GM19328 (cell line): ENCODE data around the gene PEX3.

ENCODE experiments used
- ATAC-seq: cut with Tn5 transposase; IDR thresholded peaks from one replicate; pipeline ENCODE4 v1.9.1; 2021; ENCODE audit warnings: mild to moderate bottlenecking, moderate library complexity; ENCODE audit not compliant: unreplicated experiment

The PEX3 gene, protein sequence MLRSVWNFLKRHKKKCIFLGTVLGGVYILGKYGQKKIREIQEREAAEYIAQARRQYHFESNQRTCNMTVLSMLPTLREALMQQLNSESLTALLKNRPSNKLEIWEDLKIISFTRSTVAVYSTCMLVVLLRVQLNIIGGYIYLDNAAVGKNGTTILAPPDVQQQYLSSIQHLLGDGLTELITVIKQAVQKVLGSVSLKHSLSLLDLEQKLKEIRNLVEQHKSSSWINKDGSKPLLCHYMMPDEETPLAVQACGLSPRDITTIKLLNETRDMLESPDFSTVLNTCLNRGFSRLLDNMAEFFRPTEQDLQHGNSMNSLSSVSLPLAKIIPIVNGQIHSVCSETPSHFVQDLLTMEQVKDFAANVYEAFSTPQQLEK

DNA sequence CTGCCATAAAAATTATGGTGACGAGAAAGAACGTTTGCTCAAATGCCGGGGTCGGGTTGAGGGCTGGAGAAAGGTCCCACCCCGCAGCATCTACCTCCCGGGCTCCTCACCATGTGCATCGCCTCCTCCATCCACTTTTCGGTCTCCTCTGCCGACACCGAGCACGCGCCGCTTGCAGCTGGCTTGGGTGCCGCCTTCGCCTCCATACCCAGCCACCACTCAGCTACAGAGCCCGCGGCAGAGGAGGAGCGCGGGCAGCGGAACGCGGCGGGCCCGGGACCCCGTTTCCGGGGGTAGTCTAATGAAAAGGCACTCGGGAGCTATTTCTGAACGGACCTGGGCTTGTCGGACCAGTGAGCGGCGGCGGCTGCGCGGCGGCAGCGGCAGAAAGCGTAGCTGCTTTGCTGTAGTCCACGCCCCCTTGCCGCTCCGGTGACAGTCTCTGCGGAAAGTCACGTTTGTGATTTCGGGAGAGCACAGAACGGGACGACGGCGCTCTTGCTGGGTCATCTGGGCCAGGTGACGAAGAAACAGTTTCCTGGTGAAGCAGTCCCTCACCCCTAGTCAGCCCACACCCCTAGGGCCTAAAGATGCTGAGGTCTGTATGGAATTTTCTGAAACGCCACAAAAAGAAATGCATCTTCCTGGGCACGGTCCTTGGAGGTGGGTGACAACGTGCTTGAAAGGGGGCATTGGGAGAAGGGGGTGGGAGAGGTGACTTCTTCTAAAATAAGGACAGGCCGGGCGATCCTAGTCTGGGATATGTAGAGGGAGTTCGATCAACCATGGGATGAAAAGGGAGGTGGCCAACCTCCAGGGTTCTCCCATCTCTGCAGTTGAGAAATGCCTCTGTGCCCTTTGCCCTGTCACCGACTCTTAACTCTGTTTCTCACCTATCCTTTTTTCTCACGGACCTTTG is at the start of gene PEX3, which contains the start of gene ADAT2:
Gene PEX3, plus strand, starts transcription at position 353 of the 919 bp plus-strand sequence. Its CDS starts 238 bp downstream, at position 591.
Gene ADAT2, minus strand, starts transcription at position 243 of the 919 bp plus-strand sequence. Its CDS starts 37 bp downstream, at position 206.
- ATAC-seq: peak; percentile 93

DNA sequence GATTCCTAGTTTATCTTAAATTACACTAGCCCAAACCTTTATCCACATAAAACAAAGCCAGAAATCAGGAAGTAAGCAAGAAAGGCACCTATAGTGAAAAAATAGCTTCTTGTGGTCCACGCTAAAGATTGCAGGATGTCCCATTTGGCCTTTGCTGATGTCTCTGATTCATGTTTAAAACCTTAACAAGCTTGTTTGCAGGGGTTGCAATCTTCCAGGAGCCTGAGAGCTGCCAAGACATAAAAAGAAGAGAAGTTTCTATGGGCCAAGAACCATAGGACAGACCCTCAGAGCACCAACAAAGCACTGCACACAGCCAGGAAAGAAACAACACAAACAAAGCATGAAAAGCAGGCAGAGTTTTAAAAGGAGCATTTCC is 49.5 kb upstream of the PEX3 start:
- no peak for ATAC-seq

DNA sequence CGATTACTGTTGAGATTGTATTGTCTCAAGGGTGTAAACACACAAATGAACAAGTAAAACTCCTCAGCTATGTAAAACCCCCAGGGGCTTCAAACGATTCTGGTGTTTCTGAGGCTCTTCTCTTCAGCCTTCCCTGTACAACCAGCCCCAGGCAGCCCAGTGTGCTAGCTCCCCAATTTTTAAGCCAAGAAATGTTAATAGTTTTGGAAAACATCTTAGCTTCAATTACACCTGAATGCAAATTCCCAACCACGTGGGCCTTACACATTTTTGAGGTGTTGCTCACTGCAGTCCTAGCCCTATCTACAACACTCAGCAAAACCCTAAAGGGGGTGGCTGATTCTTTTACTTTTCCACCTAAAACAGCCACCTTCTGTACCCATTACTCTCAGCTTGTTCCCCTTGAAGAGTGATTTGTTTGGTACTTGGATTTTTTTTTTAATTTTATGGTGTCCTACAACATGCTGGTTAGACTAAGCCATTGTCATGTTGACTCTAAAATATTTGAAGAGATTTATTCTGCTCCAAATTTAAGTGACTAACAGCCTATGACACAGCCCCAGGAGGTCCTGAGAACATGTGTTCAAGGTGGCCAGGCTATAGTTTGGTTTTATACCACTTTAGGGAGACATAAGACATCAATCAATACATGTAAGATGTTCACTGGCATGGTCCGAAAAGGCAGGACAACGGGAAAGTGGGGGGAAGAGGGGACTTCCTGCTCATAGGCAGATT is 48.8 kb upstream of the PEX3 start:
- ATAC-seq: no peak

DNA sequence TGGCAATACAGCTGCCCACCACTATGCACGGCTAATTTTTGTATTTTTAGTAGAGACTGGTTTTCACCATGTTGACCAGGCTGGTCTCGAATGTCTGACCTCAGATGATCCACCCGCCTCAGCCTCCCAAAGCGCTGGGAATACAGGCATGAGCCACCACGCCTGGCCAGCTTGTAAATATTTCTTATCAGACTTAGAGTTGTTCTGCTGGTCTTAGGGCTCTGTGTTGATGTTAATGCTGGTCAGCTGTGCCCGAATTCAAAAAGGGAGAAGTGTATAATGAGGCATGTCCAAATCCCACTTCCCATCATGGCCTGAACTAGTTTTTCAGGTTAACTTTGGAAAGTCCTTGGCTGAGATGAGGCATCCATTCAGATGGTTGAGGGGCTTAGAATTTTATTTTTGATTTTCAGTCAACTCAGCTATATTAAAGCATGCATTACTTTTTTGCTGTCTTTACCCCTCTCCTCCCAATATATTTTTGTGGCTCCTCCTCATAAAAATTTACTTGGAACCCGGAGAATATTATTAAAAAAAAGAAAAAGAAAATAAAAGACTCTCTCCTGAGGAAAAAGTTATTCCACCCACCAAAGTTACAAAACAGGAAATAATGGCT is 47.8 kb upstream of the PEX3 start:
- ATAC-seq: no peak

DNA sequence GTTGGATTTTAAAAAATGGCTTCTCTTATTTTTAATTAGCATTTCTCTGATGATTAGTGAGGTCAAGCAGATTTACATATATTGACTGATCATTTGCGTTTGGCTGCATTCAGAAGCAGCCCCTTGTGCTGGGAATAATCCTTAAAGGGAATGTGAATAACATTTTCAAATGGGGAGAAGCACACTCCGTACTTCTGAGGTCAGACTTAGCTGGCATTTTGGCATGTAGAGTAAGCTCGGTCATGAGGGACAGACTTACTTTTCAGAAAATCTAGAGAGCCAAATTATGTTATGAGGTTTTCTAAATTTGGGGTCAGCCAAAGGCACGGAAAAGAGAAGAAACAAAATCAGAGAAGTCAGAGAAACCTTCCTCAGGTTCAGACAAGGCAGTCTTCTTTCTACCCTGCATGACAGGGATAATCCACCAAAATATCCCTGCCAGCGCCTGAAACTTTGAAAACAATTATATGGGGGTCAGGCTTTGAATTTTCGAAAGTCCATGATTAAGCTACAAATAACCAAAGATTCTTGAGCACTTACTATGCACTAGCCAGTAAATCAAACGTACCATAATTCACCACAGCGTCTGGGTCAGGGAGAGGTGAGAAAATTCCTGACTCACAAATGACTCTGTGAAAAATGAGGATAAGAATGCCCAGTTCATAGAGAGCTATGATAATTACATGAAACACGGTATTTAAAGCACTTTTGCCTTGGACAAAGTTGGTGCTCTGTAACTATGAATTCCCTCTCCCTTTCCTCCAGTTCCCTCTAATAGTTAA is 45.0 kb upstream of the PEX3 start:
- ATAC-seq: no peak

DNA sequence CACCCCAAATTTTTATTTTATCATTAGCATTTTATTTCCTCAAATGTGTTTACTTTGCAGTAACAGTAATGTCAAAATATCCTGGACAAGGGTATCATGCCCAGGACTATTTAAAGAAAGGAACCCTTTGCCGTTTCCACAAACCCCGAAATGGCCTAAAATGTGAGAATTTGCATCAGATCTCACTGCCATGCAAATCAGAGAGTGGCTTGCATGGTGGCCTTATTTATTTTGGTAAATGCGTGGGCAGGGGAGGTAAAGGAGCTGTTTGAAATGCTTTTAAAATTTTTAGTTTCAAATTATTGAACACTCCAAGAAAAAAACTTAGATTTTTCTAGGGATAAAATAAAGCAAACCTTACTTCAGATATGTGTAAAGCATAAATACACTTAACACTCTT is 43.9 kb upstream of the PEX3 start:
- ATAC-seq: no peak

DNA sequence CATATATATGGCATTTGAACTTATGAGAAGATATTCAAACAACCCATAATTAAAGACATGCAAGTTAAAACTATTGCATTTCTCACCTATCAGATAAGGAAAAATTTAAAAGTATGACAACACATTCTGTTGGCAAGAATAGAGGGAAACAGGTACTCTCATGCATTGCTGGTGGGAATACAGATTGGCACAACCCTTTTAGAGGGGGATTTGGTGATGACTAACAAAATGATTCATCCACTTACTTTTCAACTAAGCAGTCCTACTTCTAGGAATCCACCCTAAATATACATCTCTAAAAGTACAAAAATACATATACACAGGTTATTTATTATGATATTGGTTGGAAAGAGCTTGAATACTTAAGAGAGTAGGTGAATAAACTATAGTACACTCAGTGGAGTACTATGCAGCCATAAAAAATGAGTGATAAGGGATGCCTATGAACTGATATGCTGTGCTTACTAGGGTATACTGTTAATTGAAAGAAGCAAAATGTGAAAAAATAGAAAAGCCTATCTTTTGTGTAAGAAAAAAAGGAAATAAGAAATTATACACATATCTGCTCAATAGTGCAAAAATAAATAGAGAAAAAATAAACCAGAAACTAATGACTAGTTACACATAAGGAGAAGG is 42.3 kb upstream of the PEX3 start:
- ATAC-seq: no peak

DNA sequence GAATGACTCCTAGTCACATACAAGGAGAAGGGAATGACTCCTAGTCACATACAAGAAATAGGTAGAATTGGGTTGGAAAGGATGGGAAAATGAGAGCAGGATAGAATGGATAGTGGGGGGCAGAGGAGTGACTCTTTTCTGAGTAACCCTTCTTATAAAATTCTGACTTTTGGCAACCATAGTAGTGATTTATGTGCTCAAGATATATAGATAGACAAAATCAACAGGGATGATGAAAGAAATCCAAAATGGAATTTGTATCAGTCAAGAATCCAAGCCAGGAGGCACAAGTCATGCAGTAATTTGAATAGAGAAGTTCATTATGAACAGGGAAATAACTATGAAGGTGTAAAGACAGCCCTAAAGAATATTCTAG is 41.8 kb upstream of the PEX3 start:
- ATAC-seq: no peak

DNA sequence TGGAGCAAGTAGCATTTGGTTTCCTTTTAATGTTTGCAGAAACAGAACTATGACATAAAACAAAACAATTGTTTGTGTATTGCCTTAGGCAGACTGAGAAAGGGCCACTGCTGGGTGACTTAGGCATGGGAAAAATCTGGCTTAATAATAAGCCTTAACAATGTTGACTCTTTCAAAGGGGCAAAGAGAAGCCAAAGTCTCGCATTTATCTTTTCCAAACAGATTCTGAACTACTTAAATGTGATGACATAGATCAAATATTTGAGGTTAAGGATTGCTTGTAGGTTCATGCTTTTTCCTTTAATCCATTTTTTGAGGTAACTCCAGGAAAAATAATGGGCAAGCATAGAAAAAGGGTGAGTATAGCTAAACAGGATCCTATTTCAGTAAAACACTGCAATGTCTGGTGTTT is 39.7 kb upstream of the PEX3 start:
- ATAC-seq: no peak

DNA sequence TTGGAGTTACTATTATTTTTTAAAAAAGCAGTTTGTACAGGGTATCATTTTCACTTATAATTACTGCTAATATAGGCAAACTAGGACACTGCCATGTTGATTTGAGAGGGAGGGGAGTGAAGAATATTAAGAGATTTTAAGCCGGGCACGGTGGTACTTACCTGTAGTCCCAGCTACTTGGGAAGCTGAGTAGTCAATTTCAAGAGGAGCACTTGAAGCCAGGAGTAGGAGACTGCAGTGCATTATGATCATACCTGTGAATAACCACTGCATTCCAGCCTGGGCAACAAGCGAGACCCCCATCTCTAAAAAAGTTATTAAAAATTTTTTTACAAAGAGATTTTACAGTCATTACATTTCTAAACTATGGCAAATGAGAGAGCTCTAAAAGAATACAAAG is 35.8 kb upstream of the PEX3 start:
- no peak for ATAC-seq

DNA sequence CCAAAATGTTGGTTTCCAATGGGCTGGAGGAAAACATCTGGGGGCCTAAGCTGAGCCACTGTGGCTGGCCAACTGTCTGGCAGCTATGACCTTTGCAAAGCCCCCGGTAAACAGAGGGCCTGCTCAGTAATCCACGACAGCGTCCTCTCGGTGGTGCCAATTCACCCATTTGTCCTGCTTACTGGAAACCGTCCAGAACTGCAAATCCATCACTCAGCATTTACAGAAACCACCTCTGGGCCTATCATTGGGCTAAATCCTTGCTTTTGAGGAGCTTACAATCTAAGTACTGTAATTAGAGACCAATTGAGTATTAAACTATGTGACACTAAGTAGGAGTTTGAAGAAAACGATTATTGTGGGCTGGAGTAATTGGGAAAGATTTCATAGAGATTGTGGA is 31.1 kb upstream of the PEX3 start:
- ATAC-seq: no peak

DNA sequence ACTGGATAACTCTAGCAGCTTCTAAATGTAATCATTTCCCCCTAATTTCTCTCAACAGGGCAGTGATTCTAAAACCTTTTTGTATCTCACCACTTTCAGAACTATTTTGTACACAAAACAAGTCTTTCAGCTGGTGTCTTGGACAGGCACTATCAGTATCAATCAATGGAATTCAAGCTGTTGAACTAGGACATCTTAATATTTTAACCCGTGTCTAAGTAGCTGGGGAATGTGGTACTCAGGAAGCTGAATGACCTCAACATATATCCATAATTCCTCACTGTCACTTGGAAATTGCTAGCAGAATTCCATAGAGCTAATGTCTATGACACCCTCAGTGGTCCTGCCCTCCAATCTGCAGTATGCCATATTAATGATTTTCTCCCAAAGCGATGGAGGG is 24.6 kb upstream of the PEX3 start:
- no peak for ATAC-seq

DNA sequence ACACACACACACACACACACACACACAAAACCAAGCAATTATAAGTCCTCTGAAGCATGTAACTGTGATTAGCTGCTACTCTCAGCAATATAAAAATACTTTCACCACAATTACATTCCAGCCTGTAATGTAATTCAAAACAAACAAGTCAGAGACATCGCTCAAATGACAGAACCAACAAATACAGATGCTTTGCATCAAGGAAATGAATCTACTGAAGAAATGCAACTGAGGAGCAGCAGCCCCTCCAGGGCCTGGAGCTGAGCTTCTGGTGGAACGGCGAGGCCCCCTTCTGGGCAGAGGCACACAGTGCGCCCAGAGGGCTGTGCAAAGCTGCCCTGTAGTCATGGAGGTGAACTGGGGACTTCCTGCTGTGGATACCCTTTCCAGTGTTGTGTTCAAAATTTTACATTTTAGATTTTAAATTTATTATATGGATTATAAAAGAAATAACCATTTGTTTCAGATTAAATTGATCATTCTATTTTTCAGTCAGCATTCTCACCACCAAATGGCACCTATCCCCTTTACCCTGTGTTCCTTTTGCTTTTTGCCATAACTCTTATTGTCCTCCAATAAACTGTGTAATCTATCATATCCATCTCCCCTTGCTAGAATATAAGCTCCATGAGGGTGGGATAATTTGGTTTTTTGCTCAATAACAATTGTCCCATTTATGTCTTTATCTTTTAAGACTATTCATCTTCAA is 23.3 kb upstream of the PEX3 start:
- ATAC-seq: peak; percentile 99

DNA sequence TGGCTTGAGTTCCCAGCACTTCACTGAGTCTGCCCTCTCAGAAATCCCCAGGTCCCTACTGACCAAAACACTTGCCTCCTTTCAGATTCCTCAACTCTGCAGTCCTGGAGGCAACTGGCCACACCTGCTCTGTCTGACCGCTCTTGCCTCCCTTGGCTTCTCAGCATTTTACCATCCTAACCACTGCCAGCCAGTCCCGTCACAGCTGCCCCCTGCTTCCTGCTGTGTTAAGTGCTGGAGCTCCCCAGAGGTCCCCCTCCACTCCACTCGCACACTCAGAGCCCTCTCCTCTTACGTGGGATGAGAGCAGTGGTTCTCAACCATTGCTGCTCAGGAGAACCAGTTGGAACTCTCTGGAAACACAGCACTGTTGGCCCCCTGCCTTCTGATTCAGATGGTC is 20.6 kb upstream of the PEX3 start:
- ATAC-seq: no peak

DNA sequence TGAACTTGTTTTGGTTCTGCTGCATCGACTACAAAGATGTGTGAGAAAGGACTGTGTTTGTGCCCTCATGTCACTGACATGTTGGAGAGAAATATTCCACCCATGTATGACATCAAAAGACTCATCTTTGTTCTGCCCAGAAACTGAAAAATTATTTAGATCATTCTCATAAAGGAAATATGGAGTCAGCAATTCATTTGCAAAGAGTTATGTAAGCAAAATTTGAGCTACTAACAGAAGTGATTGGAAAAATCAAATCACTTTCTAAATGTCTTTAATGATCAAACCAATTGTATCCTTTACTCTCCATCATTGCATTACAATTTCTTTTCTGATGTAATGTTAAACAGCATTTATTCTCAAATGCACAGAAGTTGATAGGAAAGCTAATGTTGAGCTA is 19.4 kb upstream of the PEX3 start:
- no peak for ATAC-seq

DNA sequence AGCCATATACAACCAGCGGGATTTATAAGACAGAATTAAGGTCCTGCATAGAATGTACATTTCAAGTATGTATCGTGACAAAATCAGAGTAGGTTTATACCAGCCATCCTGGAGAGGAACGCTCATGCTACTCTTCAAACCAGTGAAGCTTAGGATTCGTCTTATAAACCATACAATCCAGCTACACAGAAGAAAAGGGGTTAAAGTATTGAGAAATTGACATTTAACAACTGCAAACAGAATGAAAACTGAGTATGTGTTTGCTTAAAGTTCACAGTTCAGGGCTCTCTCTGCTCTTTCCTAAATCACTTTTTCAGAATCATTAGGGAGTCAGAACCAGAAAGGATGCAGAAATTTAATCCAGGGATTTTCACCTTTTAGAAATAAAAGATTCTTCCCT is 18.0 kb upstream of the PEX3 start:
- no peak for ATAC-seq

DNA sequence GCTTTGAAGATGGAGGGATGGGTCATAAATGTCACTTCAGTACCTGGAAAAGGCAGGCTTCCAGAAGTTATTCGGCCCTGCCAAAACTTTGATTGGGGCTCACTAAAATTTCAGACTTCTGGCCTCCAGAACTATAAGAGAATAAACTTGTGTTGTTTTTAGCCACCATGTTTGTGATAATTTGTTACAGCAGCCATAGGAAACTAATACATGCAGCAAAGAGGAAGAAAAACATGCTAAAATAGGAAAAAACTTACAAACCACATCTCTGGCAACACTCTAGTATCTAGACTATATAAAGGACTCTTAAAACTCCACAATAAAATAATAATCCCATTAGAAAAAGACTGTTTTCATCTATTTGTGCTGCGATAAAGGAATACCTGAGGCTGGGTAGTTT is 9.6 kb upstream of the PEX3 start:
- ATAC-seq: no peak

DNA sequence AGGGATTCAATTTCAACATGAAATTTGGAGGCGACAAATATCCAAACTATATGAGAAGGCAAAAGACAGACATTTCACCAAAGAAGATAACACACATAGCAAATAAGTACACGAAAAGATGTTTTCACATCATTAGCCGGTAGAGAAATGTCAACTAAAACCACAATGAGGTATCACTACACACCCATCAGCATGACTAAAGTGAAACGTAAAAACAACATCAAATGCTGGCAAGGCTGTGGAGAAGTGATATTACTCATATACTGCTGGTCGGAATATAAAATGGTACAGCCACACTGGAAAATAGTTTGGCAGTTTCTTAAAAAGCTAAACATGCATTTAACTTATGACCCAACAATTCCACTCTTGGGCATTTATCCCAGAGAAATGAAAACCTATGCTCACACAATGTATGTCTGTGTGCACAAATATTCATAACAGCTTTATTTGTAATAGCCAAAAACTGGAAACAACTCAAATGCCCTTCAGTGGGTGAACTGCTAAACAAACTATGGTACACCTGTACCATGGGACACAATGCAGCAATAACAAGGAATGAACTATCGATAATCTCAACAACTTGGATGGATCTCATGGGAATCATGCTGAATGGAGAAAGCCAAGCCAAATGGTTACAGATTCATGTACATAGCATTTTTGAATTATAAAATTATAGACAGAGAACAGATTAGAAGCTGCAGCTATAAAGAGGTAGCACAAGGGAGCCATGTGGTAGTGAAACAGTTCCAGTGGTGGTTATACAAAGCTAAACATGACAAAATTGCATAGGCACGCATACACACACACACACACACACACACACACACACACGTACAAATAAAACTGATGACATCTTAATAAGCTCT is 8.7 kb upstream of the PEX3 start:
- ATAC-seq: no peak
